HCT116 (cell line): ENCODE results near the gene RNF150. TPM values are rescaled to one million over a fixed set of nuclear protein-coding genes. Genes with fewer than 3 reads are reported as not detected.

ENCODE experiments used
- ATAC-seq: fragments of 200-7000 bp; cut with Tn5 transposase; 2 replicates; pipeline ENCODE4 v1.9.1; 2020; ENCODE audit warnings: mild to moderate bottlenecking, moderate library complexity
- BruUV-seq: library from RNA; stranded (reverse); fragments of 400-500 nt; replicated peaks from 2 replicates; lab custom pipeline; 2021; lab: Mats Ljungman, UMichigan
- CTCF ChIA-PET: fragments of 300-600 bp; sonication (Branson Sonifier 250); formaldehyde crosslinking; loops from one replicate; lab custom pipeline; 2021; ENCODE audit warnings: antibody characterized with exemption; lab: Charles Lee
- POLR2A ChIA-PET: fragments of 300-600, 350-600 bp; sonication (Branson Sonifier 250); formaldehyde crosslinking; loops from one replicate; lab custom pipeline; 2021; ENCODE audit warnings: antibody characterized with exemption; lab: Charles Lee
- RAD21 ChIA-PET, 2 experiments: fragments of 300-600 bp; sonication (Branson Sonifier 250); formaldehyde crosslinking; loops; one replicate each; lab custom pipeline; 2023; ENCODE audit warnings: low total read pairs in 2 of 2; ENCODE audit not compliant: uncharacterized antibody in 2 of 2, unreplicated experiment in 2 of 2, low non-redundant PET in 1 of 2; lab: Charles Lee
- DNase-seq: peaks from one replicate; pipeline ENCODE4 v3.0.0-alpha.2; 2010; ENCODE audit warnings: low read depth, low spot score
- H2AFZ ChIP-seq: fragments of 200-600 bp; shearing (Covaris generic), sonication (generic); 2 replicates; pipeline ENCODE4 v1.6.1; 2017; ENCODE audit warnings: low read depth, mixed run types, mixed read lengths, antibody characterized with exemption, low read length; ENCODE audit not compliant: poor library complexity, severe bottlenecking
- H3K27ac ChIP-seq: 2 replicates; pipeline ENCODE4 v1.5.1; 2012; ENCODE audit warnings: low read depth, low read length
- H3K27me3 ChIP-seq: fragments of 200-600 bp; sonication (generic); 2 replicates; pipeline ENCODE4 v1.6.1; 2016; ENCODE audit warnings: mixed run types, low read length, mixed read lengths; ENCODE audit not compliant: insufficient read depth
- H3K36me3 ChIP-seq, 2 experiments: fragments of 200-500 bp in 1 of 2; fragments of 200-600 bp in 1 of 2; sonication (Bioruptor generic) in 1 of 2; sonication (generic) in 1 of 2; 2 replicates each; pipeline versions ENCODE4 v1.5.1 to v1.6.1; 2014 to 2016; ENCODE audit warnings: low read length in 2 of 2, inconsistent platforms in 1 of 2, mixed read lengths in 1 of 2, mixed run types in 1 of 2; ENCODE audit not compliant: insufficient read depth in 2 of 2, control insufficient read depth in 1 of 2
- H3K4me1 ChIP-seq, 2 experiments: fragments of 200-600 bp in 1 of 2; sonication (generic) in 1 of 2; 2 replicates each; pipeline versions ENCODE4 v1.5.1 to v1.6.1; 2012 to 2017; ENCODE audit warnings: low read length in 2 of 2, inconsistent platforms in 1 of 2, mild to moderate bottlenecking in 1 of 2, mixed read lengths in 1 of 2, mixed run types in 1 of 2, moderate library complexity in 1 of 2; ENCODE audit not compliant: insufficient read depth in 2 of 2, control insufficient read depth in 1 of 2
- H3K4me2 ChIP-seq: fragments of 200-600 bp; sonication (generic); 2 replicates; pipeline ENCODE4 v1.6.1; 2017; ENCODE audit warnings: mixed run types, low read length, mixed read lengths
- H3K4me3 ChIP-seq, 2 experiments: fragments of 200-600 bp in 1 of 2; sonication (generic) in 1 of 2; replicated peaks in 1 of 2; 2 replicates each; pipeline ENCODE4 v1.5.1; 2011 to 2016; ENCODE audit warnings: low read length in 2 of 2, control low read depth in 1 of 2, low read depth in 1 of 2, mild to moderate bottlenecking in 1 of 2, mixed read lengths in 1 of 2, mixed run types in 1 of 2
- H3K79me2 ChIP-seq: fragments of 200-600 bp; sonication (generic); 2 replicates; pipeline ENCODE4 v1.6.1; 2017; ENCODE audit warnings: mild to moderate bottlenecking, mixed run types, low read length, moderate library complexity, mixed read lengths; ENCODE audit not compliant: insufficient read depth
- H3K9ac ChIP-seq: fragments of 200-600 bp; sonication (generic); 2 replicates; pipeline ENCODE4 v1.6.1; 2016; ENCODE audit warnings: low read length, mixed read lengths
- H3K9me2 ChIP-seq: fragments of 200-600 bp; sonication (generic), shearing (Covaris generic); 2 replicates; pipeline ENCODE4 v1.6.1; 2017; ENCODE audit warnings: mixed run types, mild to moderate bottlenecking, moderate library complexity; ENCODE audit not compliant: insufficient read depth
- H3K9me3 ChIP-seq, 2 experiments: fragments of 200-500 bp in 1 of 2; fragments of 200-600 bp in 1 of 2; sonication (Bioruptor generic) in 1 of 2; sonication (generic) in 1 of 2; 2 replicates each; pipeline ENCODE4 v1.6.1; 2014 to 2017; ENCODE audit warnings: low read length in 2 of 2, mixed read lengths in 2 of 2, inconsistent platforms in 1 of 2, low read depth in 1 of 2, mild to moderate bottlenecking in 1 of 2, mixed run types in 1 of 2, moderate library complexity in 1 of 2; ENCODE audit not compliant: control insufficient read depth in 1 of 2, insufficient read depth in 1 of 2
- H4K20me1 ChIP-seq: fragments of 200-600 bp; sonication (generic), shearing (Covaris generic); 2 replicates; pipeline ENCODE4 v1.6.1; 2017; ENCODE audit warnings: mixed run types, mild to moderate bottlenecking, moderate library complexity; ENCODE audit not compliant: insufficient read depth
- ATF3 ChIP-seq: IDR thresholded peaks from 2 replicates; pipeline ENCODE4 v1.6.1; 2012
- CBX3 ChIP-seq: IDR thresholded peaks from 2 replicates; pipeline ENCODE4 v1.6.1; 2012; ENCODE audit warnings: low read depth
- CEBPB ChIP-seq: IDR thresholded peaks from 2 replicates; pipeline ENCODE4 v1.6.1; 2012; ENCODE audit warnings: low read depth
- CTCF ChIP-seq, 3 experiments: fragments of 200-600 bp in 1 of 3; sonication (generic) in 1 of 3; IDR thresholded peaks in 2 of 3; conservative IDR thresholded peaks in 1 of 3; 2 replicates each; pipeline ENCODE4 v1.5.1; 2012 to 2017; ENCODE audit warnings: low read depth in 2 of 3, low read length in 2 of 3, antibody characterized with exemption in 1 of 3, borderline replicate concordance in 1 of 3, control low read depth in 1 of 3, mild to moderate bottlenecking in 1 of 3, mixed read lengths in 1 of 3, mixed run types in 1 of 3, moderate library complexity in 1 of 3; ENCODE audit not compliant: insufficient read depth in 1 of 3
- EGR1 ChIP-seq: IDR thresholded peaks from 2 replicates; pipeline ENCODE4 v1.6.1; 2012; ENCODE audit warnings: low read depth
- ELF1 ChIP-seq: IDR thresholded peaks from 2 replicates; pipeline ENCODE4 v1.6.1; 2012; ENCODE audit warnings: low read depth, borderline replicate concordance
- EZH2 ChIP-seq: fragments of 200-600 bp; sonication (generic); IDR thresholded peaks from 2 replicates; pipeline ENCODE4 v1.6.1; 2017; ENCODE audit warnings: antibody characterized with exemption, mixed run types
- JUND ChIP-seq: IDR thresholded peaks from 2 replicates; pipeline ENCODE4 v1.6.1; 2012
- MAX ChIP-seq: IDR thresholded peaks from 2 replicates; pipeline ENCODE4 v1.6.1; 2012
- POLR2A ChIP-seq: IDR thresholded peaks from 2 replicates; pipeline ENCODE4 v1.7.0; 2011; ENCODE audit warnings: borderline replicate concordance; ENCODE audit not compliant: insufficient read depth, insufficient read length; ENCODE audit errors: extremely low read depth
- POLR2AphosphoS5 ChIP-seq: IDR thresholded peaks from 2 replicates; pipeline ENCODE4 v1.6.1; 2011; ENCODE audit warnings: mild to moderate bottlenecking, low read depth, low read length, moderate library complexity
- REST ChIP-seq: IDR thresholded peaks from 2 replicates; pipeline ENCODE4 v1.6.1; 2012; ENCODE audit warnings: low read depth
- SIN3A ChIP-seq: IDR thresholded peaks from 2 replicates; pipeline ENCODE4 v1.6.1; 2012; ENCODE audit warnings: low read depth
- SRF ChIP-seq: IDR thresholded peaks from 2 replicates; pipeline ENCODE4 v1.6.1; 2012; ENCODE audit warnings: low read depth
- TCF7L2 ChIP-seq: IDR thresholded peaks from 2 replicates; pipeline ENCODE4 v1.7.0; 2011; ENCODE audit warnings: borderline replicate concordance, inconsistent platforms; ENCODE audit not compliant: insufficient read depth, insufficient read length; ENCODE audit errors: extremely low read depth
- YY1 ChIP-seq: IDR thresholded peaks from 2 replicates; pipeline ENCODE4 v1.6.1; 2011; ENCODE audit warnings: low read length, low read depth, moderate library complexity, mild to moderate bottlenecking; ENCODE audit not compliant: insufficient replicate concordance; ENCODE audit errors: extremely low read depth
- ZBTB33 ChIP-seq: IDR thresholded peaks from 2 replicates; pipeline ENCODE4 v1.6.1; 2011; ENCODE audit warnings: mild to moderate bottlenecking, low read length, moderate library complexity; ENCODE audit not compliant: insufficient replicate concordance; ENCODE audit errors: extremely low read depth
- ZFX ChIP-seq: fragments of 450-650 bp; IDR thresholded peaks from 2 replicates; pipeline ENCODE4 v1.6.1; 2017
- ZNF274 ChIP-seq: fragments of 200-500 bp; sonication (Bioruptor generic); IDR thresholded peaks from 2 replicates; pipeline ENCODE4 v1.6.1; 2014; ENCODE audit warnings: mild to moderate bottlenecking, low read depth, low read length, inconsistent platforms
- intact Hi-C: fragments of 100-400 bp; cut with micrococcal nuclease; formaldehyde crosslinking; loops from 2 replicates; pipeline ENCODE4 v1.10.0; 2022
- total RNA-seq: library from RNA; stranded (reverse); gene quantifications from one replicate; pipeline ENCODE4 v1.2.1, GENCODE V29; 2021; ENCODE audit not compliant: unreplicated experiment

The RNF150 gene
- total RNA-seq, 1 experiment from 2014 or later, result 0.07 TPM

- DNase-seq (no peak), ATAC-seq (no peak)
- H3K4me1 ChIP-seq, result no peaks in the 10 kb centered on the region
- no peaks in the 10 kb centered on the region for H3K9me2 ChIP-seq
- no peaks in the 10 kb centered on the region for H3K79me2 ChIP-seq
- no peak overlapping the region for H3K9ac ChIP-seq
- RAD21 ChIA-PET, result no interaction called here
- no peak overlapping the region for H3K4me2 ChIP-seq
- intact Hi-C loops, result no loop called here
- POLR2A ChIA-PET, result no interaction called here
- H3K4me3 ChIP-seq, result no peak overlapping the region
- H3K36me3 ChIP-seq, result no peaks in the 10 kb centered on the region
- H4K20me1 ChIP-seq, result no peaks in the 10 kb centered on the region
- H2AFZ ChIP-seq, result no peak overlapping the region
- H3K9me3 ChIP-seq, result no peaks in the 10 kb centered on the region
- CTCF ChIA-PET, result no interaction called here
- no peak overlapping the region for H3K27ac ChIP-seq
- no TSS peak for BruUV-seq
- no peaks in the 10 kb centered on the region for H3K27me3 ChIP-seq
- TF ChIP-seq EGR1 (no peak), CTCF (IDR thresholded peaks at IDR 0.05 in 2 of 3, conservative IDR thresholded peaks at IDR 0.05 in 1 of 3; ENCODE audit: borderline replicate concordance in 1 of 3, insufficient read depth in 1 of 3, low read depth in 2 of 3, low read length in 2 of 3) (no peak), MAX (no peak), ATF3 (no peak), REST (no peak), SRF (no peak), POLR2AphosphoS5 (no peak), CEBPB (no peak), EZH2 (no peak), ZFX (no peak), SIN3A (no peak), POLR2A (no peak), ELF1 (no peak), ZNF274 (no peak), YY1 (no peak), JUND (no peak), TCF7L2 (no peak), ZBTB33 (no peak), CBX3 (no peak)
Observed at GRCh38 chr4:141026900-141027299, 106.4 kb downstream of the RNF150 start.
